Upper lobe of right lung (tissue), 1 donor: ENCODE measurements around the gene NTF4. TPM values are rescaled to one million over a fixed set of nuclear protein-coding genes. Genes with fewer than 3 reads are reported as not detected.

Experiments
- ATAC-seq: fragments of 200-7000 bp; cut with Tn5 transposase; one replicate; pipeline ENCODE4 v1.9.1; 2020; ENCODE audit warnings: mild to moderate bottlenecking, moderate library complexity
- DNase-seq: peaks from one replicate; pipeline ENCODE4 v3.0.0-alpha.2; 2020
- H3K27ac ChIP-seq: fragments of 200-600 bp; one replicate; pipeline ENCODE4 v1.8.0; 2022
- H3K27me3 ChIP-seq: fragments of 200-600 bp; one replicate; pipeline ENCODE4 v1.8.0; 2022; ENCODE audit warnings: mild to moderate bottlenecking
- H3K36me3 ChIP-seq: fragments of 200-600 bp; one replicate; pipeline ENCODE4 v1.8.0; 2022
- H3K4me1 ChIP-seq: fragments of 200-600 bp; one replicate; pipeline ENCODE4 v1.8.0; 2022
- H3K4me3 ChIP-seq: fragments of 200-600 bp; one replicate; pipeline ENCODE4 v1.8.0; 2022; ENCODE audit warnings: mild to moderate bottlenecking
- H3K9me3 ChIP-seq: fragments of 200-600 bp; one replicate; pipeline ENCODE4 v1.8.0; 2022
- intact Hi-C: fragments of 100-400 bp; cut with DNase I; formaldehyde crosslinking; loops from one replicate; pipeline ENCODE4 v1.11.0; 2022
- total RNA-seq: library from RNA; stranded (reverse); fragmentation: NEBNext Ultra II Directional; extraction: Animal tissue kit (Norgen Biotek cat#: 25700); gene quantifications from one replicate; pipeline ENCODE4 v1.2.1, GENCODE V29; 2021
- TF ChIP-seq, protein P1 (sequence below): fragments of 200-600 bp; IDR thresholded peaks from one replicate; pipeline ENCODE4 v1.8.0; 2022; ENCODE audit warnings: antibody characterized with exemption
- donor health status: DM: no; HTN: yes; CAD: no; lungs with severe emphysema.

NTF4 gene
- total RNA-seq, 1 donor from 2014 or later = 2.7 TPM

DNA sequence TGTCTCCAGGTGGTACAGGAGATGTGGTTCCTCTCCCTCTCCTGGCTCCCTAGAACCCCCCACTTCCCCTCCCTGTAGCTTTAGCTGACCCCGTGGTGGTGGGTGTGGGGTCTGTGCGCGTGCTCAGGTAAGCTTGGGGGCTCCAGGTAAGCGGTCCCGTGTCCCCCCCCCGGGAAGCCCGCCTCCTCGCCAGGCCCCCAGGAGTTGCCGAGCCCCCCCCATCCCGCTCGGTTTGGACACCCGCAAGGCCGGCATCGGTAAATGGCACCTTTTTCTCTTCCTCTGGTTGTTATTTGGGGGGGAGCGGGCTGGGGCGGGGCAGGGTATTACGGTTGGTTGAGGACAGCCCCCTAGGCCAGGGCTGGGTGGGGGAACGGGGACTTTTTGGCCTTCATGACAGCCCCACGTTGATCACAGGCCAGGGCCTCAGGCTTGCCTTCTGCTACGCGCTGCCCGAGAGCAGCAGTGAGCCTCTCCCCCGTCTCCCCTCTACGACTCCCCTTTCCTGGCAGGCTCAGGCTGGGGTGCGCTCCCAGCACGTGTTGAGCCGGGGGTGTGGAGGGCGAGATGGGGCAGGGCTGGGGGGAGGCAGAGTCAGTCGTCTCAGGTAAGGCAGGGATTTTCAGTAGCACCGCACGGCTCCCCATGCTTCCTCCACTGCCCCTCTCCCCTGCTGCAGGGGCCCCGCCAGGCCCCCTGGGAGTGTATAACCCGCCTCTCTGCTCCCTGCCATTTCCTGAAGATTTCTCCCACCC, 38.9 kb upstream of the NTF4 start:
- no peak overlapping the region for H3K27ac ChIP-seq
- no peaks in the 10 kb centered on the region for H3K9me3 ChIP-seq
- intact Hi-C loops = no loop called here
- peaks cover 100% of the 10 kb centered on the region for H3K36me3 ChIP-seq
- no peak overlapping the region for H3K4me3 ChIP-seq
- TF ChIP-seq, protein P1, sequence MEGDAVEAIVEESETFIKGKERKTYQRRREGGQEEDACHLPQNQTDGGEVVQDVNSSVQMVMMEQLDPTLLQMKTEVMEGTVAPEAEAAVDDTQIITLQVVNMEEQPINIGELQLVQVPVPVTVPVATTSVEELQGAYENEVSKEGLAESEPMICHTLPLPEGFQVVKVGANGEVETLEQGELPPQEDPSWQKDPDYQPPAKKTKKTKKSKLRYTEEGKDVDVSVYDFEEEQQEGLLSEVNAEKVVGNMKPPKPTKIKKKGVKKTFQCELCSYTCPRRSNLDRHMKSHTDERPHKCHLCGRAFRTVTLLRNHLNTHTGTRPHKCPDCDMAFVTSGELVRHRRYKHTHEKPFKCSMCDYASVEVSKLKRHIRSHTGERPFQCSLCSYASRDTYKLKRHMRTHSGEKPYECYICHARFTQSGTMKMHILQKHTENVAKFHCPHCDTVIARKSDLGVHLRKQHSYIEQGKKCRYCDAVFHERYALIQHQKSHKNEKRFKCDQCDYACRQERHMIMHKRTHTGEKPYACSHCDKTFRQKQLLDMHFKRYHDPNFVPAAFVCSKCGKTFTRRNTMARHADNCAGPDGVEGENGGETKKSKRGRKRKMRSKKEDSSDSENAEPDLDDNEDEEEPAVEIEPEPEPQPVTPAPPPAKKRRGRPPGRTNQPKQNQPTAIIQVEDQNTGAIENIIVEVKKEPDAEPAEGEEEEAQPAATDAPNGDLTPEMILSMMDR = no peak
- DNase-seq = no peak
- no peak for ATAC-seq
- H3K4me1 ChIP-seq = no peaks in the 10 kb centered on the region
- H3K27me3 ChIP-seq = no peaks in the 10 kb centered on the region

DNA sequence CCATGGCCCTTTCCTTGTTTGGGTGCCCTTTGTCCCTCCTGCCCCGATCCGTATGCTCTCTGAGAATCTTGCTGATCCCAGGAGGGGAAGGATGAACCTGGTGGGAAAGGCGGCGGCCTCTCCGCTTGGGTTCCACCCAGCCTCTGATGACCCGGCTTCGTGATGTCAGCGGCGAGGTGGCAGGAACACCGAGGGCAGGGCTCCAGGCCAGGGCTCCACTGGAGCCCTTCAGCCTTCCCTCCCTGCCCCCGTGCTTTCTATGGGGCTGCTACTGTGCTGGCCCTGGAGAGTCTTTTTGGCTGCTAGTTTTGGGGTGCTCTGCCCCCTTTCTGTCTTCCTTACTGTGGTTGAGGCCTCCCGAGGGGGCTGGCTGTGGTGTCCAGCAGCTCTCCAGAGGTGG, 37.7 kb upstream of the NTF4 start:
- Histone ChIP-seq H3K27me3 (no peaks in the 10 kb centered on the region), H3K9me3 (no peaks in the 10 kb centered on the region), H3K27ac (no peak overlapping the region), H3K4me1 (peaks cover 3% of the 10 kb centered on the region), H3K36me3 (peaks cover 97% of the 10 kb centered on the region), H3K4me3 (no peak overlapping the region)
- no peak for DNase-seq
- TF ChIP-seq, protein P1 = no peak
- intact Hi-C loops = no loop called here
- no peak for ATAC-seq

DNA sequence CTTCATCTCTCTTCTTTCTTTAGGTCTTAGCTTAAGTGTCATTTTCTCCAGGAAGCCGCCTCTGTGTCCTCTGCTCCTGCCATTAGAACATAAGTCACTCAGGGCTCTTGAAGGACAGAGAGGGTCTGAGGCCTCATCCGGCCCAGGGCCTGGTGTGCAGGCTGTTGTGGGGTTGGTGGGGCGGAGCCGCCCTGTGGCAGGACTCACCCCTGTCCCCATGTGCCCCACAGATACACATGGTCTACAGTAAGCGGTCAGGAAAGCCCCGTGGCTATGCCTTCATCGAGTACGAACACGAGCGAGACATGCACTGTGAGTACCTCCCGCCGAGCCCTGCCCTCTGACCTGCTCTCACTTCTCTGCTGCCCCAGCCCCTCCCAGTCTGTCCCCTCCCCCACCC, 36.5 kb upstream of the NTF4 start:
- no peaks in the 10 kb centered on the region for H3K27me3 ChIP-seq
- H3K9me3 ChIP-seq = no peaks in the 10 kb centered on the region
- no peak overlapping the region for H3K27ac ChIP-seq
- no peak overlapping the region for H3K4me3 ChIP-seq
- intact Hi-C loops = no loop called here
- DNase-seq (no peak), ATAC-seq (no peak)
- H3K4me1 ChIP-seq = peaks cover 3% of the 10 kb centered on the region
- TF ChIP-seq, protein P1 = no peak
- H3K36me3 ChIP-seq = peaks cover 97% of the 10 kb centered on the region

DNA sequence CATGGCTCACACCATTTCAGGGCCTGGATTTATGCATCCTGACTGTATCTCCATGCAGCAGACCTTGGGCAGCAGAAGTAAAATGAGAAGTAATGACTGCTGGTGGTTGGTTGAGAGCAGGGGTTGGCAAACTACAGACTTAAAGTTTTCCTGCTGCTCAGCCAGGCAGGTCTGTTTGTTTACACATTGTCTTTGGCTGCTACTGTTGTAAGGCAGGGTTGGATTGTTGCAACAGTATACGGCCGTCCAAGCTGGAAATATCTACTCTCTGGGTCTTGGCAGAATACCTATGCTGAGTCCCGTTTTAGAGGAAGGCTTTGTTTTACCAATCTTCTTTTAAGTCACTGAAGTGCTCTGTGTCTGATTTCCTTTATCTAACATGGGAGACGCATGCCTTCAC, 34.2 kb upstream of the NTF4 start:
- Histone ChIP-seq H3K36me3 (peaks cover 97% of the 10 kb centered on the region), H3K4me1 (peaks cover 3% of the 10 kb centered on the region), H3K27me3 (no peaks in the 10 kb centered on the region), H3K9me3 (no peaks in the 10 kb centered on the region), H3K27ac (no peak overlapping the region), H3K4me3 (no peak overlapping the region)
- ATAC-seq = no peak
- TF ChIP-seq, protein P1 = no peak
- intact Hi-C loops = loop anchor here (5.0 to 10.0 kb wide), 2 partner anchors 46 to 114 kb away; no protein-coding TSS in a partner anchor
- DNase-seq = no peak

DNA sequence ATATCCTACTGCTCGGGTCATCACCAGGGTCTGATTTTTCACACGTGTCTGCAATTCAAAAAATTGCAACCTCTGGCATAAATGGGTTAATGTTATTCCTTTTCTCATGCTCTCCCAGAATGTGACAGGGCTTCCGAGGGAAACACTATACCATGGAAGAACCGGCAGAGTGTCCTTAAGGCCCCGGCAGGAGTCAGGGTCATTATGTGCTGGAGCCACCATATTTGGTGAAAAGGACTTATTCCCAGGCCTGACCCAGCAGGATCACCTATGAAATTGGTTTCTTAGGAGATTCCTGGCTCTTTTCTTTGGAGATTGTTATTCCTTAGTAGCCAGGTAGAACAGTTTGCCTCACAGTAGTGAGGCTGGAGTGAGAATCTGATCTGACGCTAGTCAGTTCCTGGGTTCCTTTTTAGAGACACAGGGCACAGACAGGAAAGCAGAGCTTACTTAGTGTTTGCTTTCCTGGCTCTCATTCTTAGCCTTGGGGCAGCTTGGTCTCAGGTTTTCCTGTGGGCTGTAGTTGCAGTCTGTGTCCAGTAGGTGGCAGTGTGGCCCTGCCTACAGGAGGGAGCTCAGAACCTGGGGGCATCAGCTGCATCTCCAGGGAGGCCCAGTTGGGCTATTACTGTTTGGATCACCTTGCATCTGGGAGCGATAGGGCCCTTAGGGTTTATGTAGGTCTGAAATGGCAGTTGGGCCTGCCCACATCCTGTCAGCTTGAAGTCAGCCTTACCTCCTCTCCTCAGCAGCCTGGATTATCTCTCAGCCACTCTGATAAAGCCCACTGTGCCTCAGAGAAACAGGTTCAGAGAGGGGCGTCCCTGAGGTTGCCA, 33.1 kb upstream of the NTF4 start:
- no peaks in the 10 kb centered on the region for H3K27me3 ChIP-seq
- intact Hi-C loops = loop anchor here (5.0 to 10.0 kb wide), 2 partner anchors 47 to 115 kb away; no protein-coding TSS in a partner anchor
- TF ChIP-seq, protein P1 = peak; percentile 100
- H3K4me1 ChIP-seq = peaks cover 3% of the 10 kb centered on the region
- H3K9me3 ChIP-seq = no peaks in the 10 kb centered on the region
- H3K36me3 ChIP-seq = peaks cover 97% of the 10 kb centered on the region
- no peak overlapping the region for H3K27ac ChIP-seq
- no peak for DNase-seq
- peak; percentile 95 for ATAC-seq
- no peak overlapping the region for H3K4me3 ChIP-seq
